PC-3 (cell line): ENCODE measurements around the gene CNTLN. TPM values are rescaled to one million over a fixed set of nuclear protein-coding genes. Genes with fewer than 3 reads are reported as not detected.
A peak's percentile ranks its signal among the peaks of the same experiment; 100 is the strongest.

Source experiments
- ATAC-seq: fragments of 200-7000 bp; cut with Tn5 transposase; 2 replicates; pipeline ENCODE4 v1.9.1; 2020; ENCODE audit warnings: mild to moderate bottlenecking, moderate library complexity
- BruUV-seq: library from RNA; stranded (reverse); fragments of 400-500 nt; replicated peaks from 2 replicates; lab custom pipeline; 2021; lab: Mats Ljungman, UMichigan
- CTCF ChIA-PET: fragments of 300-600 bp; sonication (Branson Sonifier 250); formaldehyde crosslinking; loops from one replicate; lab custom pipeline; 2022; ENCODE audit warnings: antibody characterized with exemption; lab: Charles Lee
- POLR2A ChIA-PET: fragments of 300-600 bp; sonication (Branson Sonifier 250); formaldehyde crosslinking; loops from one replicate; lab custom pipeline; 2022; ENCODE audit warnings: antibody characterized with exemption; ENCODE audit not compliant: unreplicated experiment; lab: Charles Lee
- DNase-seq: peaks from one replicate; pipeline ENCODE4 v3.0.0-alpha.2; 2015
- H2AFZ ChIP-seq: fragments of 300-600 bp; sonication (generic); 2 replicates; pipeline ENCODE4 v1.6.0; 2016; ENCODE audit warnings: antibody characterized with exemption, low read length
- H3F3A ChIP-seq: fragments of 300-600 bp; sonication (generic); one replicate; pipeline ENCODE4 v1.6.0; 2017; ENCODE audit warnings: antibody characterized with exemption, low read length, control low read depth, mild to moderate bottlenecking; ENCODE audit not compliant: unreplicated experiment
- H3K27ac ChIP-seq: fragments of 300-600 bp; sonication (generic); 2 replicates; pipeline ENCODE4 v1.5.1; 2016; ENCODE audit warnings: mild to moderate bottlenecking, low read length
- H3K27me3 ChIP-seq: fragments of 300-600 bp; sonication (generic); 2 replicates; pipeline ENCODE4 v1.6.1; 2016; ENCODE audit warnings: low read length, mixed read lengths
- H3K36me3 ChIP-seq: fragments of 300-600 bp; sonication (generic); 2 replicates; pipeline ENCODE4 v1.6.1; 2016; ENCODE audit warnings: low read depth, mixed run types, low read length, mixed read lengths
- H3K4me1 ChIP-seq: fragments of 300-600 bp; sonication (generic); 2 replicates; pipeline ENCODE4 v1.5.1; 2016; ENCODE audit warnings: low read length; ENCODE audit not compliant: insufficient read depth
- H3K4me2 ChIP-seq: fragments of 300-600 bp; sonication (generic); 2 replicates; pipeline ENCODE4 v1.6.0; 2016; ENCODE audit warnings: low read length
- H3K4me3 ChIP-seq: fragments of 300-600 bp; sonication (generic); 2 replicates; pipeline ENCODE4 v1.5.1; 2016; ENCODE audit warnings: mild to moderate bottlenecking, low read length, mixed read lengths
- H3K79me2 ChIP-seq: fragments of 300-600 bp; sonication (generic); 2 replicates; pipeline ENCODE4 v1.6.1; 2017; ENCODE audit warnings: low read length, mixed read lengths
- H3K9ac ChIP-seq: fragments of 300-600 bp; sonication (generic); 2 replicates; pipeline ENCODE4 v1.6.0; 2016; ENCODE audit warnings: mild to moderate bottlenecking, low read length
- H3K9me2 ChIP-seq: fragments of 300-600 bp; sonication (generic); replicated peaks from 2 replicates; pipeline ENCODE4 v1.6.1; 2016; ENCODE audit warnings: mixed run types, low read length, mixed read lengths
- H3K9me3 ChIP-seq: fragments of 300-600 bp; sonication (generic); 2 replicates; pipeline ENCODE4 v1.6.1; 2016; ENCODE audit warnings: low read length, mixed read lengths
- H4K20me1 ChIP-seq: fragments of 300-600 bp; sonication (generic); 2 replicates; pipeline ENCODE4 v1.6.1; 2016; ENCODE audit warnings: low read length, mixed read lengths
- EZH2 ChIP-seq: fragments of 300-600 bp; sonication (generic); IDR thresholded peaks from one replicate; pipeline ENCODE4 v1.6.1; 2017; ENCODE audit warnings: antibody characterized with exemption, mild to moderate bottlenecking, low read length; ENCODE audit not compliant: unreplicated experiment
- EZH2phosphoT487 ChIP-seq: fragments of 300-600 bp; sonication (generic); IDR thresholded peaks from 2 replicates; pipeline ENCODE4 v1.6.1; 2018; ENCODE audit warnings: mild to moderate bottlenecking, antibody characterized with exemption, low read length, borderline replicate concordance
- intact Hi-C: fragments of 100-400 bp; cut with micrococcal nuclease; formaldehyde crosslinking; loops from 2 replicates; pipeline ENCODE4 v1.9.0; 2023
- total RNA-seq: library from RNA; depleted of rRNA; stranded (reverse); fragments of >200 nt; gene quantifications from 2 replicates; pipeline ENCODE4 v1.2.3, GENCODE V29; 2014
- TF ChIP-seq, protein P1 (sequence below): fragments of 300-600 bp; sonication (generic); conservative IDR thresholded peaks from 2 replicates; pipeline ENCODE4 v1.5.1; 2017; ENCODE audit warnings: antibody characterized with exemption, low read depth, mild to moderate bottlenecking, low read length

Gene CNTLN
- total RNA-seq, 1 experiment from 2014 or later = 6.9 TPM

- Histone ChIP-seq H3K36me3 (no peaks in the 10 kb centered on the region), H3K4me1 (no peaks in the 10 kb centered on the region), H3K27me3 (no peaks in the 10 kb centered on the region), H4K20me1 (no peaks in the 10 kb centered on the region), H3K9me3 (no peaks in the 10 kb centered on the region), H2AFZ (no peak overlapping the region), H3K9me2 (no peaks in the 10 kb centered on the region), H3K4me2 (no peak overlapping the region), H3F3A (no peaks in the 10 kb centered on the region), H3K27ac (no peak overlapping the region), H3K4me3 (no peak overlapping the region), H3K9ac (no peak overlapping the region), H3K79me2 (no peaks in the 10 kb centered on the region)
- ChIA-PET POLR2A (no interaction called here), CTCF (no interaction called here)
- BruUV-seq = no TSS peak
- no peak for DNase-seq
- intact Hi-C loops = no loop called here
- TF ChIP-seq EZH2 = no peak
- TF ChIP-seq, protein P1, sequence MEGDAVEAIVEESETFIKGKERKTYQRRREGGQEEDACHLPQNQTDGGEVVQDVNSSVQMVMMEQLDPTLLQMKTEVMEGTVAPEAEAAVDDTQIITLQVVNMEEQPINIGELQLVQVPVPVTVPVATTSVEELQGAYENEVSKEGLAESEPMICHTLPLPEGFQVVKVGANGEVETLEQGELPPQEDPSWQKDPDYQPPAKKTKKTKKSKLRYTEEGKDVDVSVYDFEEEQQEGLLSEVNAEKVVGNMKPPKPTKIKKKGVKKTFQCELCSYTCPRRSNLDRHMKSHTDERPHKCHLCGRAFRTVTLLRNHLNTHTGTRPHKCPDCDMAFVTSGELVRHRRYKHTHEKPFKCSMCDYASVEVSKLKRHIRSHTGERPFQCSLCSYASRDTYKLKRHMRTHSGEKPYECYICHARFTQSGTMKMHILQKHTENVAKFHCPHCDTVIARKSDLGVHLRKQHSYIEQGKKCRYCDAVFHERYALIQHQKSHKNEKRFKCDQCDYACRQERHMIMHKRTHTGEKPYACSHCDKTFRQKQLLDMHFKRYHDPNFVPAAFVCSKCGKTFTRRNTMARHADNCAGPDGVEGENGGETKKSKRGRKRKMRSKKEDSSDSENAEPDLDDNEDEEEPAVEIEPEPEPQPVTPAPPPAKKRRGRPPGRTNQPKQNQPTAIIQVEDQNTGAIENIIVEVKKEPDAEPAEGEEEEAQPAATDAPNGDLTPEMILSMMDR = no peak
- TF ChIP-seq EZH2phosphoT487 = no peak
- ATAC-seq = no peak
Observed at GRCh38 chr9:17403539-17403938, 268.7 kb downstream of the CNTLN start.

DNA sequence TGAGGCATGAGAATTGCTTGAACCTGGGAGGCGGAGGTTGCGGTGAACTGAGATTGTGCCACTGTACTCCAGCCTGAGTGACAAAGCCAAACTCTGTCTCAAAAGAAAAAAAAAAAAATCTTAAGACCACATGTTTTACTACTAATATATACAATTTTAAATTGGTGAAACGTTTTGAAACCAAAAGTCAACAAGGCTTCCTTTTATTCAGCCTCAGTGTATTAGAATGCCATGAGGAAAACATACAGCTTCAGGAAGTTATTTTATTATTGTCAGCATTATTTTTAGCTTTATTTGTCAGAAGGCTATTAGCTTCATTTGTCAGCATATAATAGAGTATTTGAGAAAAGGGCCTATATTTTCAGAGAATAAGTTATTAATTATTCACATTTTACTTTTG lies 280.1 kb downstream of the CNTLN start:
- Histone ChIP-seq H3K27me3 (no peaks in the 10 kb centered on the region), H3K4me3 (no peak overlapping the region), H2AFZ (no peak overlapping the region), H3K79me2 (no peaks in the 10 kb centered on the region), H3K27ac (no peak overlapping the region), H3K4me2 (no peak overlapping the region), H3K4me1 (no peaks in the 10 kb centered on the region), H3F3A (no peaks in the 10 kb centered on the region), H3K9ac (no peak overlapping the region), H4K20me1 (no peaks in the 10 kb centered on the region), H3K9me3 (no peaks in the 10 kb centered on the region), H3K36me3 (no peaks in the 10 kb centered on the region), H3K9me2 (no peaks in the 10 kb centered on the region)
- ATAC-seq = no peak
- POLR2A ChIA-PET = no interaction called here
- no peak for DNase-seq
- no peak for TF ChIP-seq EZH2phosphoT487
- TF ChIP-seq EZH2 = no peak
- TF ChIP-seq, protein P1 = no peak
- intact Hi-C loops = no loop called here
- CTCF ChIA-PET = no interaction called here
- BruUV-seq = no TSS peak

- Histone ChIP-seq H2AFZ (no peak overlapping the region), H3K27ac (no peak overlapping the region), H3K4me2 (no peak overlapping the region), H3K27me3 (no peaks in the 10 kb centered on the region), H3K9me2 (no peaks in the 10 kb centered on the region), H4K20me1 (no peaks in the 10 kb centered on the region), H3K4me1 (no peaks in the 10 kb centered on the region), H3K9ac (no peak overlapping the region), H3K79me2 (no peaks in the 10 kb centered on the region), H3K36me3 (no peaks in the 10 kb centered on the region), H3F3A (no peaks in the 10 kb centered on the region), H3K9me3 (no peaks in the 10 kb centered on the region), H3K4me3 (no peak overlapping the region)
- POLR2A ChIA-PET = no interaction called here
- intact Hi-C loops = no loop called here
- peak; percentile 37 for DNase-seq
- CTCF ChIA-PET = no interaction called here
- peak; percentile 37 for ATAC-seq
- TF ChIP-seq, protein P1 = no peak
- TF ChIP-seq EZH2phosphoT487 (no peak), EZH2 (no peak)
- BruUV-seq = no TSS peak
Observed at GRCh38 chr9:17422994-17423680, 288.3 kb downstream of the CNTLN start.
